MM.1S (cell line): ENCODE results near the gene SELENOW.

Source experiments
- EZH2 ChIP-seq: fragments of 300-600 bp; sonication (generic); optimal IDR thresholded peaks from 2 replicates; pipeline ENCODE3; 2017; ENCODE audit warnings: low read depth, mild to moderate bottlenecking, antibody characterized with exemption, low read length, mixed read lengths
- EZH2phosphoT487 ChIP-seq: fragments of 300-600 bp; sonication (generic); IDR thresholded peaks from 2 replicates; pipeline ENCODE4 v1.6.1; 2018; ENCODE audit warnings: antibody characterized with exemption, low read length
- TF ChIP-seq, protein P1 (sequence below): fragments of 300-600 bp; sonication (generic); IDR thresholded peaks from 2 replicates; pipeline ENCODE4 v1.5.1; 2016; ENCODE audit warnings: antibody characterized with exemption, low read length, mixed read lengths

DNA sequence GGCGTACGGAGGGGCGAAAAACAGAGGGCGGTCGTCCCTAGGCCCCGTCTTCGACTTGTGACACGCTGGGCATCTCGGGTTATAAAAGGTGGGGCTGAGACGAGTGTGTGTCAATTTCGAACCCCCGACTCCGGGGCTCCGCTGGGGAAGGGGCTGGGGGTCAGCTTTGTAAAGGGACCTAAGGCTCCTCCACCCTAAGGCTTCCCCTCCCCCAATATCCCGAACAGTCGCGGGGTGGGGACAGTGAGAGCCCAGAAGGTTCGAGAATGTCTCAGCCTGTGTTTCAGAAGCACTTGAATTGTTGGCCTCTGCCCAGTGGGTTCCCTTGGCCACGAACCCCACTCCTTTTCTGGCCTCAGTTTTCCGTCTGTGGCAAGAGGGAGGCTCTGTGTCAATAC lies 450 bp downstream of the SELENOW start:
- TF ChIP-seq, protein P1, sequence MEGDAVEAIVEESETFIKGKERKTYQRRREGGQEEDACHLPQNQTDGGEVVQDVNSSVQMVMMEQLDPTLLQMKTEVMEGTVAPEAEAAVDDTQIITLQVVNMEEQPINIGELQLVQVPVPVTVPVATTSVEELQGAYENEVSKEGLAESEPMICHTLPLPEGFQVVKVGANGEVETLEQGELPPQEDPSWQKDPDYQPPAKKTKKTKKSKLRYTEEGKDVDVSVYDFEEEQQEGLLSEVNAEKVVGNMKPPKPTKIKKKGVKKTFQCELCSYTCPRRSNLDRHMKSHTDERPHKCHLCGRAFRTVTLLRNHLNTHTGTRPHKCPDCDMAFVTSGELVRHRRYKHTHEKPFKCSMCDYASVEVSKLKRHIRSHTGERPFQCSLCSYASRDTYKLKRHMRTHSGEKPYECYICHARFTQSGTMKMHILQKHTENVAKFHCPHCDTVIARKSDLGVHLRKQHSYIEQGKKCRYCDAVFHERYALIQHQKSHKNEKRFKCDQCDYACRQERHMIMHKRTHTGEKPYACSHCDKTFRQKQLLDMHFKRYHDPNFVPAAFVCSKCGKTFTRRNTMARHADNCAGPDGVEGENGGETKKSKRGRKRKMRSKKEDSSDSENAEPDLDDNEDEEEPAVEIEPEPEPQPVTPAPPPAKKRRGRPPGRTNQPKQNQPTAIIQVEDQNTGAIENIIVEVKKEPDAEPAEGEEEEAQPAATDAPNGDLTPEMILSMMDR: no peak
- no peak for TF ChIP-seq EZH2
- TF ChIP-seq EZH2phosphoT487: no peak
